AG09319 (cell line): ENCODE data around the gene KDM5B.

Experiments used
- DNase-seq: peaks from one replicate; pipeline ENCODE4 v3.0.0-alpha.2; 2010; ENCODE audit warnings: low read depth; ENCODE audit errors: extremely low read depth
- TF ChIP-seq, protein P1 (sequence below): IDR thresholded peaks from 2 replicates; pipeline ENCODE4 v1.5.1; 2011; ENCODE audit warnings: low read depth, mild to moderate bottlenecking, inconsistent platforms, low read length, moderate library complexity

KDM5B gene

DNA sequence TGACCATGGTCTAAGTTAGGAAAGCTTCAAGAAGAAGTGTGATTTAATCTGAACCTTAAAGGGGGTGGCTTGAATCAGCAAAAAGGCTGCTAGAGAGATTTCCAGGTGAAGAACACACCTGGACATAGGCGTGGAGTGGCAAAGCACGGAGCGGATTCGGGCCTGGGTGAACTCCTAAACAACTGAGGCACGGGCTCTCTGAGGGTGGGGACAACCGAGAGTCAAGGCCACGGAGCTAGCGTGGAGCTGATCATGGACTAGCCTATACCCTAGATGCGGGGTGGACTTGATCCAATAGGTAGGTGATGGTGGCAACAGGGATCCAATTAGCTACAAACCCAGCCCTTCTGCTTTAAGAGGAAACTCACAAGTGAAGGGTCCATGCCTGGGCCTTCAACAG lies 125.7 kb downstream of the KDM5B start:
- TF ChIP-seq, protein P1, sequence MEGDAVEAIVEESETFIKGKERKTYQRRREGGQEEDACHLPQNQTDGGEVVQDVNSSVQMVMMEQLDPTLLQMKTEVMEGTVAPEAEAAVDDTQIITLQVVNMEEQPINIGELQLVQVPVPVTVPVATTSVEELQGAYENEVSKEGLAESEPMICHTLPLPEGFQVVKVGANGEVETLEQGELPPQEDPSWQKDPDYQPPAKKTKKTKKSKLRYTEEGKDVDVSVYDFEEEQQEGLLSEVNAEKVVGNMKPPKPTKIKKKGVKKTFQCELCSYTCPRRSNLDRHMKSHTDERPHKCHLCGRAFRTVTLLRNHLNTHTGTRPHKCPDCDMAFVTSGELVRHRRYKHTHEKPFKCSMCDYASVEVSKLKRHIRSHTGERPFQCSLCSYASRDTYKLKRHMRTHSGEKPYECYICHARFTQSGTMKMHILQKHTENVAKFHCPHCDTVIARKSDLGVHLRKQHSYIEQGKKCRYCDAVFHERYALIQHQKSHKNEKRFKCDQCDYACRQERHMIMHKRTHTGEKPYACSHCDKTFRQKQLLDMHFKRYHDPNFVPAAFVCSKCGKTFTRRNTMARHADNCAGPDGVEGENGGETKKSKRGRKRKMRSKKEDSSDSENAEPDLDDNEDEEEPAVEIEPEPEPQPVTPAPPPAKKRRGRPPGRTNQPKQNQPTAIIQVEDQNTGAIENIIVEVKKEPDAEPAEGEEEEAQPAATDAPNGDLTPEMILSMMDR = no peak
- no peak for DNase-seq

DNA sequence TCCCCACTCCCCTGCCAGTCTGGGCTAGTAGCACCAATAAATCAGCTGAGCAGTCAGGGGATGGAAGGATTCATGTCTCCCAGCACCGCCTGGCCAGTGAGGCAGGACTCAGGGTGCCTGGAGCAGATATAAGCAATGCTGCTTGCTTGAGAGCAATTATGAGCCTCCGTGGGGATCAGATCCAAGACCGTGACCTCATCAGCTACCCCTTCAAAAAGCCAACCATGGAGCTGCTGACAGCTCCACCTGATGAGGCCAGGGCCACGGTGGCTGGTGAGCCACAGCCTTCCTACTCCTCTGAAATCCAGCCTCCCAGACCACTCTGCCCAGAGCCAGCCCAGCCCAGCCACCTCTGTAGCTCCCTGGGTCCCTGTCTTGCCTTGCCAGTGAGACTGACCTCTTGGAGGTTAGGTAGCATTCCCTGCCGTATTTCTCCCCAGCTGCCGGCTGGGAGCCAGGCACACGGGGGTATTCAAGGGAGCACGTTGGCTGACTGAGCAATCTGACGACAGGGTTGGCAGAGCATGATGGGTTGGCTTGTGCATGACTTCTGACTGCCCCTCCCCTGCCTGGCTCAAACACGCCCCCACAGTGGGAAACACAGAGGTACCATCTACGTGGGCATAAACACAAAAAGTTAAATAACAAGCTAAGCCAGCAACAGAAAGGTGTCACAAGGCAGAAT lies 126.3 kb downstream of the KDM5B start:
- TF ChIP-seq, protein P1 = no peak
- DNase-seq = no peak

DNA sequence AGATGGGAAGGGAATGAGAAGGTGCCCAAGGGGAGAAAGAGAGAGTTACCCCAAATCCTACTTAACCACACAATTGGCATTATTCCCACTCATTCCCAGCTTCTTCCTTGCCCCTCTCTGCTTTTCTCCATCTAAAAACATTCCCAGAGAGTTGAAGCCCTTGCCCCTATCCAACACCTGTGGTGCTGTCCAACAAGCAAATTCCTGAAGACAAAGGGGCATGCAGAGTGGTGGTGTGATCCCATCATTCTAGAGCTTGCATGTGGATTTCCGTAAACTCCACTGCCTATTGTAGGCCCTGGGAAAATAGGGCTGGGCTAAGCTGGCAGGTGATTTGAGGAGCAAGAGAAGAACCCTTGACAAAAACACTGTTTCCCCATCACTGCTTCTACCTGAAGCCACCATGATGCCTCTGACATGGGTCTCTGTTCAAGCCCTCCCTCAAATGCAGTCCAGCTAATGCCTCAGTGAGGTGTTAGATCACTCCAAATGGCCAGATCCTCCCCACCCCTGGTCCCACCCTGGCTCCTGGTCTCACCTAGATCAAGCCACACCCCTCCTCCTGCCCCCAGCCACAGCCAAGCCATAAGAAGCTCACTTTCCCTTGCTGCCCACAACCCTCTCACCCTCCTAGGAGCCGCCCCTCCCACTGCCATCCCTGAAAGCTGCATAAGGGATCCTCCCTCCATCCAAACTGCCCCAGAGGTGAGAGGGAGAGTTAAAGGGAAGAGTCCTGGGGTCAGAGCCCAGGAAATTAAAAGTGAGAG lies 127.5 kb downstream of the KDM5B start:
- TF ChIP-seq, protein P1 = no peak

DNA sequence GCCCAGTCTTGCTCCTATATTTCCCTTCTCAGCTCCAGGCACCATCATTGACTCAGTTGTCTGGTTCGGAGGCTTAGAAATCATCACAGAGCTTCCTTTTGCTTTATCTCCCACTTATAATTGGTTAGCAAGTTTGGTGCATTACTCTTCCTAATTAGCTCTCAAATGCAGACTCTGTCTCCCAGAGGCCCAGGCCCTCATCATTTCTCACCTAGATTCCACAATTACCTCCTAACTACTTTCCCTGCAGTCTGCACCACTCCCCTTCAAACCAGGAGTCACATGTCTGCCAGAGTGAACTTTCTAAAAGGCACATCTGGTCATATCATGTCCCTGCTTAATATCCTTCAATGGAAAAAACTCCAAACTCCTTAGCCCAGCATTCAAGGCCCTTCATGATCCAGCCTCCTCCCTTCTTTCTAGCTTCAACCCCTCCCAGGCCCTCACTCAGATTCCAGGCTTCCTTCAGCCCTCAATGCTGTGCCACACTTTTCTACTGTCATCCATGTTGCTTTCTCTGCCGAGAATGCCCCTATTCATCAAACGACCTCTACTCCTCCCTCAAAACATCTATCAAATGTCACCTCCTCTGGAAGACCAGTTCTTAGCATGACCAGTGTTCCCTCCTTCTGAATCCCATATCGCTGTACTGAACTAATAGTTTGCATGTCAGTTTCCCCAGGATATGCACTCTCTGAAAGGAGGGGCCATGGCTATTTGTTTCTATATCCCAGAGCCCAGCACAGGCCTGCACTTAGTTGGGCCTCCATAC lies 128.6 kb downstream of the KDM5B start:
- TF ChIP-seq, protein P1 = no peak
- no peak for DNase-seq

More for the DNA sequence above, 127.5 kb downstream of the KDM5B start:
- no peak for DNase-seq

DNA sequence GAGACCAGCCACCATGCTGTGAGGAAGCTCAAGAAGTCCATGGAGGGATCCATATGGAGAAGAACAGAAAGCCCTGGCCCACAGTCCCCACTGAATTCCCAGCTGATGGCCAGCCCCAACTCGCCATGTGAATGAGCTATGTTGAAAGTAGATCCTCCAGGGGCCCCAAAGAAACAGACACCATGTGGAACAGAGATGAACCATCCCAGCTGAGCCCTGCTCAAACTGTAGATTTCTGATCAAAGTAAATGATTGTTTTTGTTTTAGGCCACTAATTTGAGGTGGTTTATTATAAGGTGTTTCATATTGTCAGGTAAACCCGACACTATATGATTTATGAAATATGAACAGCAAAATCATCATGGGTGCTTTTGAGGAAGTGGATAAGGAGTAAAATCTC lies 130.8 kb downstream of the KDM5B start:
- DNase-seq = no peak
- TF ChIP-seq, protein P1 = no peak
